Astrocyte of the cerebellum (primary cell): ENCODE results near the gene PRKCQ.
"Not testable (repeated sequence)": the region's sequence is repeated elsewhere in the genome, so short reads cannot be mapped to it uniquely, and the experiment has no call there.

Experiments used
- DNase-seq: peaks from one replicate; pipeline ENCODE4 v3.0.0-alpha.2; 2011; ENCODE audit warnings: low read depth
- H3K4me3 ChIP-seq: 2 replicates; pipeline ENCODE4 v1.5.1; 2011; ENCODE audit warnings: mild to moderate bottlenecking, low read depth, low read length, moderate library complexity
- in situ Hi-C: cut with HindIII; loops from 2 replicates; pipeline ENCODE4 v1.10.0; 2017; ENCODE audit warnings: low sequenced_read_pairs
- TF ChIP-seq, protein P1 (sequence below): IDR thresholded peaks from 2 replicates; pipeline ENCODE4 v1.5.1; 2012; ENCODE audit warnings: low read length, low read depth, moderate library complexity, mild to moderate bottlenecking; ENCODE audit errors: missing control alignments

Gene PRKCQ

GRCh38 chr10:6589287-6590094 lies 9.4 kb upstream of the PRKCQ start:
- in situ Hi-C loops, result no loop called here
- H3K4me3 ChIP-seq, result no peak overlapping the region
- no peak for DNase-seq
- TF ChIP-seq, protein P1, sequence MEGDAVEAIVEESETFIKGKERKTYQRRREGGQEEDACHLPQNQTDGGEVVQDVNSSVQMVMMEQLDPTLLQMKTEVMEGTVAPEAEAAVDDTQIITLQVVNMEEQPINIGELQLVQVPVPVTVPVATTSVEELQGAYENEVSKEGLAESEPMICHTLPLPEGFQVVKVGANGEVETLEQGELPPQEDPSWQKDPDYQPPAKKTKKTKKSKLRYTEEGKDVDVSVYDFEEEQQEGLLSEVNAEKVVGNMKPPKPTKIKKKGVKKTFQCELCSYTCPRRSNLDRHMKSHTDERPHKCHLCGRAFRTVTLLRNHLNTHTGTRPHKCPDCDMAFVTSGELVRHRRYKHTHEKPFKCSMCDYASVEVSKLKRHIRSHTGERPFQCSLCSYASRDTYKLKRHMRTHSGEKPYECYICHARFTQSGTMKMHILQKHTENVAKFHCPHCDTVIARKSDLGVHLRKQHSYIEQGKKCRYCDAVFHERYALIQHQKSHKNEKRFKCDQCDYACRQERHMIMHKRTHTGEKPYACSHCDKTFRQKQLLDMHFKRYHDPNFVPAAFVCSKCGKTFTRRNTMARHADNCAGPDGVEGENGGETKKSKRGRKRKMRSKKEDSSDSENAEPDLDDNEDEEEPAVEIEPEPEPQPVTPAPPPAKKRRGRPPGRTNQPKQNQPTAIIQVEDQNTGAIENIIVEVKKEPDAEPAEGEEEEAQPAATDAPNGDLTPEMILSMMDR, result no peak

GRCh38 chr10:6588845-6589244 lies 8.8 kb upstream of the PRKCQ start:
- no peak overlapping the region for H3K4me3 ChIP-seq
- in situ Hi-C loops, result no loop called here
- no peak for DNase-seq
- TF ChIP-seq, protein P1, result no peak

DNA sequence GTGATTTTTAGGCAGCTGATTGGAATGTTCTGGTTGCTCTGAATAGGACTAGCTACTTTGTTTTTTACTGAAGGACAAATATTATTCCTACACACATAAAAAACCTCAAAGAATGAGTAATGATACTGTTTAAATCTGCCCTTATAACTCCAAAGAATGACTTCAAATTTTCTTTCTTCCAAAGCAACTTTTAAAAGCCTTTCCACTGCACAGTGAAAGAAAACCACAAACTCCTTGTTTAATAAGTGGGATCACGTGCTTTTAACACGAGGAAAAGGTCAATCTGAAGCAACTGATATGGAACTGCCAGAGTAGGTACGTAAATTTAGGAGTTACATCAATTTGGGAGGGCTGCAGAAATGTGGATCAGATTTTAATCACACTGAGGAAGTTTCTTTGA lies 8.0 kb upstream of the PRKCQ start:
- in situ Hi-C loops, result no loop called here
- TF ChIP-seq, protein P1, result no peak
- no peak for DNase-seq
- H3K4me3 ChIP-seq, result no peak overlapping the region

DNA sequence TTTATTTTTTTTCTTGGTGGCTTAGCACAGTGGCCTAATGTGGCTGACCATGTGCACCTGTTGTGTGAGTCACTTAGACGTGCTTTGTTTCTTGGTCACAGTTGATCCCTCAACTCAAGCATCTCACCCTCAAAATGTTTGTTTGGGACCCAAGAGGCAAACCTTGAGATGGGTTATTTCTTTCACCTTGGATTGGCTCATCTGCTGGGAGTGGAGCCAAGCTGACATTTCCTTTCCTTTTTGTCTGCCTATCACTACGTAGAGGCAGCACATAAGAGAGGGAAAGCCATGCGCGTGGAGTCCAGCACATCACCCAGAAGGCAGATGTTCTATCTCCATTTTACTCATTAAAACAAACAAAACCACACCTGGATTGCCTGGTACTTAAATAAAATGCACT lies 6.4 kb upstream of the PRKCQ start:
- DNase-seq, result no peak
- TF ChIP-seq, protein P1, result no peak
- in situ Hi-C loops, result no loop called here
- no peak overlapping the region for H3K4me3 ChIP-seq

- DNase-seq, result no peak
- H3K4me3 ChIP-seq, result no peak overlapping the region
- TF ChIP-seq, protein P1, result no peak
- in situ Hi-C loops, result no loop called here
Observed at GRCh38 chr10:6583447-6583846, 3.4 kb upstream of the PRKCQ start.

GRCh38 chr10:6582913-6583312 lies 2.8 kb upstream of the PRKCQ start:
- H3K4me3 ChIP-seq, DNase-seq, in situ Hi-C loops: not testable (repeated sequence)

DNA sequence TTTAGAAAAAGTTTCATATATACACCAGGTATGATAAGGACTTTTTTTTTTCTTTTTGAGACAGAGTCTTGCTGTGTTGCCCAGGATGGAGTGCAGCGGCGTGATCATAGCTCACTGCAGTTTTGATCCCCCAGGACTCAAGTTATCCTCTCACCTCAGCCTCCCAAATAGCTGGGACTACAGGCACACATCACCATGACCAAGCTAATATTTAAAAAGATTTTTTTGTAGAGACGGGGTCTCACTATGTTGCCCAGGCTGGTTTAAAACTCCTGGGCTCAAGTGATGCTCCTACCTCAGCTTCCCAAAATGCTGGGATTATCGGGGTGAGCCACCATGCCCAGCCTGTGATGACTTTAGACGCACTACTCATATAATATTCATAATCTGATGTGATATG lies 2.2 kb upstream of the PRKCQ start:
- in situ Hi-C loops, result no loop called here
- TF ChIP-seq, protein P1, result no peak
- DNase-seq, result no peak
- H3K4me3 ChIP-seq, result no peak overlapping the region
